Karpas-422 (cell line): ENCODE measurements around the gene PPIL6. TPM values are rescaled to one million over a fixed set of nuclear protein-coding genes. Genes with fewer than 3 reads are reported as not detected.

ENCODE experiments used
- DNase-seq: peaks from one replicate; pipeline ENCODE4 v3.0.0-alpha.2; 2015
- H2AFZ ChIP-seq: fragments of 200-600 bp; sonication (generic); 2 replicates; pipeline ENCODE4 v1.6.1; 2014; ENCODE audit warnings: antibody characterized with exemption, low read length, mixed read lengths
- H3K27ac ChIP-seq: fragments of 200-600 bp; sonication (generic); 2 replicates; pipeline ENCODE4 v1.5.1; 2014; ENCODE audit warnings: mild to moderate bottlenecking, low read length, moderate library complexity
- H3K27me3 ChIP-seq: fragments of 200-600 bp; sonication (generic); 2 replicates; pipeline ENCODE4 v1.6.1; 2014; ENCODE audit warnings: low read length, mixed read lengths
- H3K36me3 ChIP-seq: fragments of 200-600 bp; sonication (generic); 2 replicates; pipeline ENCODE4 v1.6.1; 2014; ENCODE audit warnings: low read length, mixed read lengths; ENCODE audit not compliant: insufficient read depth
- H3K4me1 ChIP-seq: fragments of 200-600 bp; sonication (generic); 2 replicates; pipeline ENCODE4 v1.6.1; 2014; ENCODE audit warnings: mild to moderate bottlenecking, low read length, mixed read lengths
- H3K4me2 ChIP-seq: fragments of 200-600 bp; sonication (generic); 2 replicates; pipeline ENCODE4 v1.6.1; 2014; ENCODE audit warnings: low read length, low read depth, mild to moderate bottlenecking; ENCODE audit not compliant: poor library complexity, severe bottlenecking
- H3K4me3 ChIP-seq: fragments of 200-600 bp; sonication (generic); 2 replicates; pipeline ENCODE4 v1.5.1; 2014; ENCODE audit warnings: mild to moderate bottlenecking, antibody characterized with exemption, low read length, mixed read lengths
- H3K79me2 ChIP-seq: fragments of 200-600 bp; sonication (generic); 2 replicates; pipeline ENCODE4 v1.6.1; 2014; ENCODE audit warnings: mild to moderate bottlenecking, low read length, mixed read lengths
- H3K9ac ChIP-seq: fragments of 200-600 bp; sonication (generic); 2 replicates; pipeline ENCODE4 v1.6.0; 2014; ENCODE audit warnings: low read length
- H3K9me2 ChIP-seq: fragments of 200-600 bp; sonication (generic), shearing (Covaris generic); replicated peaks from 2 replicates; pipeline ENCODE4 v1.6.0; 2014; ENCODE audit warnings: mild to moderate bottlenecking, low read length, moderate library complexity; ENCODE audit not compliant: insufficient read depth
- H3K9me3 ChIP-seq: fragments of 300-700, 200-600 bp; sonication (generic); 2 replicates; pipeline ENCODE4 v1.6.1; 2014; ENCODE audit warnings: low read length, mixed read lengths
- H4K20me1 ChIP-seq: fragments of 200-600 bp; sonication (generic); 2 replicates; pipeline ENCODE4 v1.6.1; 2014; ENCODE audit warnings: mild to moderate bottlenecking, antibody characterized with exemption, low read length, low read depth; ENCODE audit not compliant: insufficient read depth
- total RNA-seq: library from RNA; depleted of rRNA; stranded (reverse); fragments of >200 nt; shearing (Covaris generic); gene quantifications from 2 replicates; pipeline ENCODE4 v1.2.3, GENCODE V29; 2014; ENCODE audit warnings: low replicate concordance

The PPIL6 gene
- total RNA-seq, 1 experiment from 2014 or later = not detected

DNA sequence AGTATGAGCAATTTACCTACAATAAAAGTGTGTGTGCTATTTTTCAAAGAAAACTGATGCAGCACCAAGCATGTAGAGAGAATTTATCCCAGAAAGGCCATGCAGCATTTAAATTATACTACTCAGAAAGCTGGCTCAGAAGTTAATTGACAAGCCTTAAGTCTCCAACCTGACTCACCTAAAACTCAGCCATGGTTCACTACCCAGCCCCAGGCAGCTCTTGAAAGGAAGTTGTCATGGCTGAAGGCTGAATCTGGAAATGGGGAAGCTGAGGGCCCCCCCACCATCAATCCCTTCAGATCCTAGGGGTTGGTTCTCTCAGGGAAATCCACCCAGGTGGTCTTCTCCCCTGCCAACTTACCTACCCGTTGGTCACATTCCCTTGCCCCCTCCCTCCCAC, 19.7 kb downstream of the PPIL6 start:
- H3K4me3 ChIP-seq = no peak overlapping the region
- no peak overlapping the region for H2AFZ ChIP-seq
- no peak for DNase-seq
- no peaks in the 10 kb centered on the region for H3K9me2 ChIP-seq
- no peak overlapping the region for H3K27ac ChIP-seq
- H3K9ac ChIP-seq = no peak overlapping the region
- no peaks in the 10 kb centered on the region for H3K9me3 ChIP-seq
- no peaks in the 10 kb centered on the region for H3K27me3 ChIP-seq
- H3K4me1 ChIP-seq = no peaks in the 10 kb centered on the region
- no peaks in the 10 kb centered on the region for H3K79me2 ChIP-seq
- H4K20me1 ChIP-seq = no peaks in the 10 kb centered on the region
- H3K4me2 ChIP-seq = no peak overlapping the region
- no peaks in the 10 kb centered on the region for H3K36me3 ChIP-seq

DNA sequence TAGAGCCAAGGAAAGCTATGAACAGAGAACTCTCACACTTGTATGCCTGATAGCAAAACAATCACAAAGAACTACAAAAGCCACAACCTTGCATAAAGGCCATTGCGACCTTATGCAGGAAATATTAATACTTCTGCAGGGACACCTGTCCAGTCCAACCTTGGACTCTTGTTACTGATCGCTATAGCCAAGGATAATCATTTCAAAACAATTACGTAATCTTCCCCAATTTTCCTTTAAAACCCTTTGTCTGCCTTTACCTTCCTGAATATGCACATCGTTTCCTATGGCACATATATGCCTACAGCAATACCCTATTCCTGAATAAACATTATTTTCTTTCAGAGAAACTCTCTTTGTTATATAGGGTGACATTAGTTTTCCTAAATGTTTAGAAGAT, 22.8 kb downstream of the PPIL6 start:
- Histone ChIP-seq H3K4me1 (no peaks in the 10 kb centered on the region), H3K27me3 (no peaks in the 10 kb centered on the region), H4K20me1 (no peaks in the 10 kb centered on the region), H3K36me3 (no peaks in the 10 kb centered on the region), H3K4me2 (no peak overlapping the region), H3K9me2 (no peaks in the 10 kb centered on the region), H3K27ac (no peak overlapping the region), H3K79me2 (no peaks in the 10 kb centered on the region), H3K4me3 (no peak overlapping the region), H2AFZ (no peak overlapping the region), H3K9me3 (no peaks in the 10 kb centered on the region), H3K9ac (no peak overlapping the region)
- no peak for DNase-seq

DNA sequence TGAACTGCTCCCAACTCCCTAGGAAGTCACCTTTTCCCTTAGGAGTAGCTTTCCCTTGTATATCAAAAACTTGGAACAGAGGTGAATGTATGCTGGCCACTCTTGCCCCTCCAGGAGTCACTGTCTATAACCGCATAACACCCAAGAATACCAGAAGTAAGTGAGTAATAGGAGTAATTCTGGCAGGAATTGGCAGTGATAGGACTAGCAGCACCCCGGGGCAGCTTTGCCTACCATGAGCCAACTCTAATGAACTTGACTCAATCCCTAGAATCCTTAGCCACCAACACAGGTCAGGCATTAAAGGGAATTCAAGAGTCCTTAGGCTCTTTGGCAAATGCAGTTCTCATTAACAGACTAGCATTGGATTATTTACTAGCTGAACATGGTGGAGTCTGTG, 29.4 kb downstream of the PPIL6 start:
- Histone ChIP-seq H3K27me3 (no peaks in the 10 kb centered on the region), H3K4me2 (no peak overlapping the region), H3K79me2 (no peaks in the 10 kb centered on the region), H3K4me1 (no peaks in the 10 kb centered on the region), H3K36me3 (no peaks in the 10 kb centered on the region), H3K9ac (no peak overlapping the region), H3K9me2 (no peaks in the 10 kb centered on the region), H2AFZ (no peak overlapping the region), H4K20me1 (no peaks in the 10 kb centered on the region), H3K9me3 (no peaks in the 10 kb centered on the region), H3K27ac (no peak overlapping the region), H3K4me3 (no peak overlapping the region)
- DNase-seq = no peak

DNA sequence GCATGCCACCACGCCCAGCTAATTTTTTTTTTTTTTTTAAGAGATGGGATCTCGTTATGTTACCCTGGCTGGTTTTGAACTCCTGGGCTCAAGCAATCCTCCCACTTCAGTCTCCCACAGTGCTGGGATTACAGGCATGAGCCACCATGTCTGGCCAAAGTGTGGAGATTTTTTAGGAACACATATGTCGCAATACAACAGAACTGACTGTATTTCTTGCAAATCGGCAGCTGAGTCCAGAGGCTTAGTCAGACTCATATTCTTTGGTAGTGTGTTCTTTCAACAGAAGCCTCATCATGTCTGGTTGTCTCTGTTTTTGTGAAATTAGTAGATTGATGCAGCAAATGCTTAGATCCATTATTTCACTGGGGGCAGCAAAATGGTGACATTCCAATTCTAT, 34.2 kb downstream of the PPIL6 start:
- Histone ChIP-seq H3K79me2 (no peaks in the 10 kb centered on the region), H3K36me3 (no peaks in the 10 kb centered on the region)

DNA sequence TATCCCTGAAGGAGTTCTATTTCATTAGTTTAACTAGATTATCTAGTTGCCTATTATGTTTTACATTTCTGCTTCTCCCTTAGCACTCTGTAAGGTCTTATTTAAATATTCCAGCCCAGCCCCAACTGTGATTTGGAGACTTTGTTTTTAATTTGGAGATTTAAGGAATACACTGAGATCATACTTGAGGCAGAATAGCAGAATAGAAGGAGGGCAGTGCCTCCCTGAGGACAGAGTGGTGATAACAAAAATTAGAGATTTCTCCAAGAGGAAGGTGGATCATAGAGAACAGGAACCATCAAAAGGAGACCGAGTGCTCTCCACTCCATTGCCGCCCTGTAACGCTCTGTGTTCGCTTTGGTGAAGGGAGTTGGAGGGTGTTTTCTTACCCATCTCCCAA, 43.4 kb downstream of the PPIL6 start:
- H2AFZ ChIP-seq = no peak overlapping the region
- H3K36me3 ChIP-seq = no peaks in the 10 kb centered on the region
- H3K9me2 ChIP-seq = no peaks in the 10 kb centered on the region
- H3K27ac ChIP-seq = no peak overlapping the region
- DNase-seq = no peak
- H3K79me2 ChIP-seq = no peaks in the 10 kb centered on the region
- no peaks in the 10 kb centered on the region for H4K20me1 ChIP-seq
- no peaks in the 10 kb centered on the region for H3K9me3 ChIP-seq
- H3K27me3 ChIP-seq = no peaks in the 10 kb centered on the region
- no peaks in the 10 kb centered on the region for H3K4me1 ChIP-seq
- no peak overlapping the region for H3K9ac ChIP-seq
- H3K4me2 ChIP-seq = no peak overlapping the region
- no peak overlapping the region for H3K4me3 ChIP-seq

More for the DNA sequence above, 34.2 kb downstream of the PPIL6 start:
- H3K4me2 ChIP-seq = no peak overlapping the region
- H3K4me3 ChIP-seq = no peak overlapping the region
- H3K9ac ChIP-seq = no peak overlapping the region
- no peaks in the 10 kb centered on the region for H4K20me1 ChIP-seq
- H3K9me2 ChIP-seq = no peaks in the 10 kb centered on the region
- no peaks in the 10 kb centered on the region for H3K27me3 ChIP-seq
- no peak overlapping the region for H3K27ac ChIP-seq
- no peaks in the 10 kb centered on the region for H3K4me1 ChIP-seq
- H2AFZ ChIP-seq = no peak overlapping the region
- DNase-seq = no peak
- H3K9me3 ChIP-seq = no peaks in the 10 kb centered on the region

DNA sequence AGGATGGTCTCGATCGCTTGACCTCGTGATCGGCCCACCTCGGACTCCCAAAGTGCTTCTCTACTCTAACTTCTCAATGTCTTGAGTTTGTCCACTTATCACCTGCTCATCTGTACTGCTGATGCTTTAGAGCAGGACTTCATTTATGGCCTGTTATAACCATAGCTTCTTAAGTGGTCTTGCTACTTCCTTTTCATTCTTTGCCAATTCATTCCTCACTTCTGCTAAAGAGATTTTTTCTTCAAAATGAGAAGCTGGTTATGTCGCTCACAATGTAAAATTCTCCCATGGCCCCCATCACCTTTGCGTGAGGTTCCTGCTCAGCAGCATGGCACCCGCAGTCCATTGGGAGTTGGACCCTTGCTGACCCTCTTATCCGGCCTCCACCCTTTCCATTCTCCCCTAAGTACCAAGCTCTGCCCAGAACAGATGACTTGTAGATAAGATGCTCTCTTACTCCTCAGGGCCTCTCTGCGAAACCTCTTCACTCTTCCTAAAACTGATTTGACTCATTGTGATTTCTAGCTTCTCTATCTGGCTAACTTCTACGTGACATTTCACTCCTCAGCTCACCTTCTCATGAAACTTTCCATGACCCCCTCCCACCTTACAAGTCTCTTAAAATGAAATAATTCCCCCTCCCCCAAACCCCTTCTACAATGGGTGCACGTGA, 44.2 kb downstream of the PPIL6 start:
- no peak overlapping the region for H3K4me2 ChIP-seq
- H3K36me3 ChIP-seq = no peaks in the 10 kb centered on the region
- DNase-seq = no peak
- no peaks in the 10 kb centered on the region for H3K9me3 ChIP-seq
- no peaks in the 10 kb centered on the region for H3K27me3 ChIP-seq
- no peaks in the 10 kb centered on the region for H3K79me2 ChIP-seq
- no peaks in the 10 kb centered on the region for H3K9me2 ChIP-seq
- H4K20me1 ChIP-seq = no peaks in the 10 kb centered on the region
- H3K27ac ChIP-seq = no peak overlapping the region
- H2AFZ ChIP-seq = no peak overlapping the region
- H3K4me1 ChIP-seq = no peaks in the 10 kb centered on the region
- no peak overlapping the region for H3K4me3 ChIP-seq
- no peak overlapping the region for H3K9ac ChIP-seq

DNA sequence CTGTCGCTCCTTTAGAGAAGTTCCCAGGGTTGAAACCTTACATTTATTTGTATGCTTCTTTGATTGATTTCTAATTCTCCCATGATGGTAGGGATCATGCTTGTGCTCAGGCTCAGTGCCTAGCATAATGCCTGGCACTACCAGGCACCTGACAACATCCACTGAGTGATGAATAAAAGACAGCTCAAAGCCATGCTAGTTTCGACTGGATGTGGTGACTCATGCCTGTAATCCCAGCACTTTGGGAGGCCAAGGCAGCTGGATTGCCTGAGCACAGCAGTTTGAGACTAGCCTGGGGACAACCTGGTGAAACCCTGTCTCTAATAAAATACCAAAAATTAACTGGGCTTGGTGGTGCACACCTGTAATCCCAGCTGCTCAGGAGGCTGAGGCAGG, 46.5 kb downstream of the PPIL6 start:
- Histone ChIP-seq H3K9me3 (no peaks in the 10 kb centered on the region), H3K9me2 (no peaks in the 10 kb centered on the region), H2AFZ (no peak overlapping the region), H3K79me2 (no peaks in the 10 kb centered on the region), H3K27ac (no peak overlapping the region), H3K4me1 (no peaks in the 10 kb centered on the region), H3K27me3 (no peaks in the 10 kb centered on the region), H3K4me3 (no peak overlapping the region), H3K9ac (no peak overlapping the region), H4K20me1 (no peaks in the 10 kb centered on the region), H3K4me2 (no peak overlapping the region), H3K36me3 (no peaks in the 10 kb centered on the region)
- no peak for DNase-seq

DNA sequence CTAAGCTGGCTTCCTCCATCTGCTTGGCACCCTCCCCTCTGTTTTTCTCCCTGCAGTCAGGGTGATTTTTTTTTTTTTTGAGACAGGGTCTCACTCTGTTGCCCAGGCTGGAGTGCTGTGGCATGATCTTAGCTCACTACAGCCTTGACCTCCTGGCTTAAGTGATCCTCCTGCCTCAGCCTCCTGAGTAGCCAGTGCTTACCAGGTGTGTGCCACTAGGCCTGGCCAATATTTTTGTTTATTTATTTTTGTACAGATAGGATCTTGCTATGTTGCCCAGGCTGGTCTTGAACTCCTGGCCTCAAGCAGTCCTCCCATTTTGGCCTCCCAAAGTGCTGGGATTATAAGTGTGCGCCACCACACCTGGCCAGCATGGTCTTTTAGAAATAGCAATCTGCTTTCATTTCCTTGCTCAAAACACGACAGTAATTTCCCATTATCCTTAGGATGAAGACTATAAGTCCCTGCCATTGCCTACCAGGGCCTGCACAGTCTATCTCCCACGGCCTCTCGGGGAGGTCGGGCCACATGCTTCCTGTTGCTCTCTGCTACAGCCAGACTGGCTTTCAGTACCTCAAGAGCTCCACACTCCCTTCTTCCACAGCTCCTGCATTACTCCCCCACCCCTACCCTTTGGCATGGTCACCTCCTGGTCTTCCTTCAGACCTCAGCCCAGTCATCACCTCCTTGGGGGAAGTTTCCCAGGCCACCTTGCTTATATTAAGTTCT, 47.1 kb downstream of the PPIL6 start:
- Histone ChIP-seq H3K9me3 (no peaks in the 10 kb centered on the region), H3K79me2 (no peaks in the 10 kb centered on the region), H2AFZ (no peak overlapping the region), H3K9ac (no peak overlapping the region), H3K9me2 (no peaks in the 10 kb centered on the region), H3K4me1 (no peaks in the 10 kb centered on the region), H3K27me3 (no peaks in the 10 kb centered on the region), H4K20me1 (no peaks in the 10 kb centered on the region), H3K27ac (no peak overlapping the region), H3K4me2 (no peak overlapping the region), H3K4me3 (no peak overlapping the region), H3K36me3 (no peaks in the 10 kb centered on the region)
- no peak for DNase-seq
